ENCODE results near the gene HDAC10. TPM values are rescaled to one million over a fixed set of nuclear protein-coding genes. Genes with fewer than 3 reads are reported as not detected.

The HDAC10 gene
- total RNA-seq, 1 experiment from 2014 or later = 45.0 TPM

DNA sequence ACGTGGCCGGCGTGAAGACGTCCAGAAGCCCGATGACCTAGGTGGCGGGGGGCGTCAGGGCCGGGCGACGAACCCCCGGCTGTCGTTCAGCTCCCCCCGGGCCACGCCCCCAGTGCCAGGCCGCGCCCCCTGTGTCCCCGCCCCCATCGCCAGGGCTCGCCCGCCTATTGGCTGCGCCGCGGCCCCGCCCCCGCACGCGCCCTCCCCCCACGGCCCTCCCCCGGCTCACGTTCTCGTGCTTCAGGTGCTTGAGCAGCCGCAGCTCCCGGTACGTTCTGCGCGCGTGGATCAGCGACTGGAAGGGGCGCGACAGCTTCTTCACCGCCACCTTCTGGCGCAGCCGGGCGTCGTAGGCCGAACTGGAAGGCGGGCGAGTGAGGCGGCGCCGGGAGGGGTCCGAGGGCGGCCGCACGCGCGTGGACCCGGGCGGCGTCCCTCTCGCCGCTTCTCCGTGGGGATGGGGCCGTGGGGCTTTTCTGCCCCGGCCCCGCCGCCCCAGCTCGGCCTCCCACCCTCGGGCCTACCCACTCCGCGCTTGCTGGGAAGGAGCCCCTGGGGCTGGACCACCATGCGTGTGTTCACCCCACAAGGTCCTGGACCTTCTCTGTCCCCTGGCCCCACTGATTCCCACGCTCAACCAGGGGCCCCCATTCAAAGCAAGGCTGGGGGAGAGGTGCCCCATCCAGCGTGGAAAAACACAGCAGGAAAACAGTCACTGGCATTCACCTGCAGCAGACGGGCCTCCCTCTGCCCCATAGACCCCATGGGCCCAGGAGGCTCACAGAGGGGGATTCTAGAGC, 16.7 kb upstream of the HDAC10 start:
- Histone ChIP-seq H2BK5ac (ENCODE audit: insufficient read length, low read length) (no peak overlapping the region), H4K20me1 (ENCODE audit: control insufficient read depth, insufficient read depth, insufficient read length) (no peaks in the 10 kb centered on the region), H4K91ac (ENCODE audit: insufficient read length, low read depth, low read length) (no peak overlapping the region), H3T11ph (ENCODE audit: low read length) (no peak overlapping the region), H2BK20ac (ENCODE audit: low read depth, low read length, poor library complexity, severe bottlenecking) (no peak overlapping the region), H3K9ac (ENCODE audit: extremely low read depth, insufficient read length, low read length) (no peak overlapping the region), H3K79me1 (ENCODE audit: insufficient read depth, low read depth, low read length, poor library complexity, severe bottlenecking) (no peaks in the 10 kb centered on the region), H3K79me2 (ENCODE audit: insufficient read depth, low read length) (no peaks in the 10 kb centered on the region), H3K9me3 (ENCODE audit: control insufficient read depth, low read depth, low read length) (no peaks in the 10 kb centered on the region), H3K23ac (ENCODE audit: insufficient read length, low read depth, low read length) (no peak overlapping the region), H4K8ac (replicated peaks; ENCODE audit: insufficient read length, low read depth, low read length) (no peak overlapping the region), H2BK12ac (ENCODE audit: insufficient read length, low read depth, low read length) (no peak overlapping the region), H3K4me2 (ENCODE audit: insufficient read depth, insufficient read length, low read length) (no peak overlapping the region), H2AFZ (ENCODE audit: low read length) (no peak overlapping the region), H2AK5ac (ENCODE audit: insufficient read length, low read length) (no peak overlapping the region), H3K18ac (ENCODE audit: insufficient read length, low read depth, low read length) (no peak overlapping the region), H3K27me3 (ENCODE audit: insufficient read depth, low read length) (peaks cover 15% of the 10 kb centered on the region; the same call in 1 of the 2 replicates), H3K14ac (ENCODE audit: insufficient read depth, low read length) (no peak overlapping the region), H3K27ac (ENCODE audit: insufficient read length, low read depth, low read length) (no peak overlapping the region), H3K23me2 (ENCODE audit: insufficient read length, low read depth, low read length, poor library complexity, severe bottlenecking) (peaks cover 5% of the 10 kb centered on the region), H4K5ac (ENCODE audit: insufficient read length, low read depth, low read length) (no peak overlapping the region), H2BK15ac (ENCODE audit: low read depth, low read length) (no peak overlapping the region), H2BK120ac (ENCODE audit: low read depth, low read length, poor library complexity, severe bottlenecking) (no peak overlapping the region), H3K56ac (ENCODE audit: insufficient read length, low read depth, low read length) (no peak overlapping the region), H3K4me1 (ENCODE audit: insufficient read depth, low read length) (no peaks in the 10 kb centered on the region), H3K4ac (ENCODE audit: low read depth, low read length) (no peak overlapping the region)
- Mint-ChIP-seq H3K4me1 (peaks cover 4 to 12% of the 10 kb centered on the region in 2 experiments), H3K9me3 (peaks cover 2 to 3% of the 10 kb centered on the region in 2 experiments; a peak in 2 of 5 replicates), H3K36me3 (ENCODE audit: insufficient read depth in 1 of 3, low read depth in 3 of 3) (no peaks in the 10 kb centered on the region), H3K27ac (no peak overlapping the region), H3K4me3 (peak overlapping the region in 1 of 2 experiments; percentile 19; a peak in 1 of 5 replicates), H3K27me3 (ENCODE audit: low read depth) (peaks cover 77% of the 10 kb centered on the region)
- WGBS (ENCODE audit: extremely low coverage, insufficient read length, low lambda C conversion rate) = no CpG with 5 or more reads among the region's 75 CpGs
- TF ChIP-seq, protein P1, sequence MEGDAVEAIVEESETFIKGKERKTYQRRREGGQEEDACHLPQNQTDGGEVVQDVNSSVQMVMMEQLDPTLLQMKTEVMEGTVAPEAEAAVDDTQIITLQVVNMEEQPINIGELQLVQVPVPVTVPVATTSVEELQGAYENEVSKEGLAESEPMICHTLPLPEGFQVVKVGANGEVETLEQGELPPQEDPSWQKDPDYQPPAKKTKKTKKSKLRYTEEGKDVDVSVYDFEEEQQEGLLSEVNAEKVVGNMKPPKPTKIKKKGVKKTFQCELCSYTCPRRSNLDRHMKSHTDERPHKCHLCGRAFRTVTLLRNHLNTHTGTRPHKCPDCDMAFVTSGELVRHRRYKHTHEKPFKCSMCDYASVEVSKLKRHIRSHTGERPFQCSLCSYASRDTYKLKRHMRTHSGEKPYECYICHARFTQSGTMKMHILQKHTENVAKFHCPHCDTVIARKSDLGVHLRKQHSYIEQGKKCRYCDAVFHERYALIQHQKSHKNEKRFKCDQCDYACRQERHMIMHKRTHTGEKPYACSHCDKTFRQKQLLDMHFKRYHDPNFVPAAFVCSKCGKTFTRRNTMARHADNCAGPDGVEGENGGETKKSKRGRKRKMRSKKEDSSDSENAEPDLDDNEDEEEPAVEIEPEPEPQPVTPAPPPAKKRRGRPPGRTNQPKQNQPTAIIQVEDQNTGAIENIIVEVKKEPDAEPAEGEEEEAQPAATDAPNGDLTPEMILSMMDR (conservative IDR thresholded peaks at IDR 0.05) = peak; percentile 28; the same call in 2 of the 3 replicates
- DNase-seq = peak; percentile 69

Measured in H9 (cell line).